GM12878 (cell line): ENCODE measurements around the gene PDIA3. TPM values are rescaled to one million over a fixed set of nuclear protein-coding genes. Genes with fewer than 3 reads are reported as not detected.
A peak's percentile ranks its signal among the peaks of the same experiment; 100 is the strongest.

ENCODE experiments used
- BACH1 ChIP-seq: fragments of 450-650 bp; IDR thresholded peaks from 2 replicates; pipeline ENCODE4 v1.6.1; 2017; ENCODE audit warnings: mild to moderate bottlenecking, borderline replicate concordance
- BMI1 ChIP-seq: fragments of 450-650 bp; IDR thresholded peaks from 2 replicates; pipeline ENCODE4 v1.6.1; 2016; ENCODE audit warnings: mild to moderate bottlenecking, moderate library complexity, borderline replicate concordance
- BRCA1 ChIP-seq: IDR thresholded peaks from 2 replicates; pipeline ENCODE4 v1.6.1; 2011; ENCODE audit warnings: low read depth, low read length, improper control_type of control experiment
- CBX5 ChIP-seq: sonication (generic); IDR thresholded peaks from 2 replicates; pipeline ENCODE4 v1.6.1; 2016; ENCODE audit warnings: low read depth, moderate library complexity, mild to moderate bottlenecking, inconsistent platforms
- CREM ChIP-seq: IDR thresholded peaks from 2 replicates; pipeline ENCODE4 v1.6.1; 2014; ENCODE audit warnings: antibody characterized with exemption, low read depth
- DPF2 ChIP-seq: fragments of 450-650 bp; IDR thresholded peaks from 2 replicates; pipeline ENCODE4 v1.6.1; 2017; ENCODE audit warnings: mild to moderate bottlenecking
- FOXM1 ChIP-seq: IDR thresholded peaks from 2 replicates; pipeline ENCODE4 v1.6.1; 2012; ENCODE audit warnings: low read depth, mild to moderate bottlenecking, inconsistent platforms, low read length, moderate library complexity
- GABPA ChIP-seq: IDR thresholded peaks from 2 replicates; pipeline ENCODE4 v1.6.1; 2014; ENCODE audit warnings: antibody characterized with exemption, low read depth, mild to moderate bottlenecking, inconsistent platforms
- MTA2 ChIP-seq: fragments of 450-650 bp; IDR thresholded peaks from 2 replicates; pipeline ENCODE4 v1.6.1; 2016; ENCODE audit warnings: low read depth, mild to moderate bottlenecking, moderate library complexity
- MXI1 ChIP-seq: fragments of 150-350 bp; IDR thresholded peaks from 2 replicates; pipeline ENCODE4 v1.6.1; 2011; ENCODE audit warnings: low read depth, mild to moderate bottlenecking, inconsistent platforms, low read length, improper control_type of control experiment
- NBN ChIP-seq: fragments of 450-650 bp; IDR thresholded peaks from 2 replicates; pipeline ENCODE4 v1.6.1; 2016
- PML ChIP-seq: IDR thresholded peaks from 2 replicates; pipeline ENCODE4 v1.6.1; 2012; ENCODE audit warnings: low read length, inconsistent platforms
- POU2F2 ChIP-seq: IDR thresholded peaks from 3 replicates; pipeline ENCODE4 v1.6.1; 2011; ENCODE audit warnings: low read depth, mild to moderate bottlenecking, low read length, borderline replicate concordance
- RAD51 ChIP-seq: fragments of 450-650 bp; IDR thresholded peaks from 2 replicates; pipeline ENCODE4 v1.6.1; 2016; ENCODE audit warnings: moderate library complexity, mild to moderate bottlenecking, inconsistent platforms
- RBBP5 ChIP-seq: fragments of 200-600 bp; sonication (generic); conservative IDR thresholded peaks from 2 replicates; pipeline ENCODE4 v1.6.1; 2016
- SREBF2 ChIP-seq: IDR thresholded peaks from 2 replicates; pipeline ENCODE4 v1.6.1; 2012; ENCODE audit warnings: mild to moderate bottlenecking, low read length
- STAT1 ChIP-seq: fragments of 450-650 bp; conservative IDR thresholded peaks from 2 replicates; pipeline ENCODE4 v1.6.1; 2014; ENCODE audit warnings: antibody characterized with exemption, mild to moderate bottlenecking
- YBX1 ChIP-seq: fragments of 450-650 bp; IDR thresholded peaks from 2 replicates; pipeline ENCODE4 v1.6.1; 2016; ENCODE audit warnings: antibody characterized with exemption
- YY1 ChIP-seq: IDR thresholded peaks from 2 replicates; pipeline ENCODE4 v1.6.1; 2011; ENCODE audit warnings: low read depth, mild to moderate bottlenecking, low read length
- ZNF207 ChIP-seq: fragments of 450-650 bp; IDR thresholded peaks from 2 replicates; pipeline ENCODE4 v1.6.1; 2014; ENCODE audit warnings: antibody characterized with exemption, mild to moderate bottlenecking, borderline replicate concordance
- ZNF217 ChIP-seq: fragments of 450-650 bp; IDR thresholded peaks from 2 replicates; pipeline ENCODE4 v1.6.1; 2017; ENCODE audit warnings: antibody characterized with exemption, mild to moderate bottlenecking
- ZNF622 ChIP-seq: fragments of 450-650 bp; IDR thresholded peaks from 2 replicates; pipeline ENCODE4 v1.6.1; 2017; ENCODE audit warnings: mild to moderate bottlenecking, inconsistent platforms
- polyA plus RNA-seq, 11 experiments: library from polyadenylated mRNA; depleted of rRNA in 4 of 11; unstranded in 6 of 11; stranded (reverse) in 5 of 11; fragments of >200 nt; fragmentation: Nextera tagmentation in 4 of 11; fragmentation: Illumina TruSeq in 1 of 11; extraction: Ambion mirVana in 4 of 11; extraction: Trizol in 1 of 11; gene quantifications; 1 replicate in 1 of 11; 2 replicates in 10 of 11; pipeline versions ENCODE4 v1.2.1 to v1.2.3, GENCODE V29; 2011 to 2016; ENCODE audit warnings: inconsistent platforms in 2 of 11, missing spikeins in 2 of 11, low read depth in 1 of 11
- total RNA-seq, 4 experiments: library from RNA; depleted of rRNA in 3 of 4; stranded (reverse); fragments of >200 nt in 3 of 4; fragmentation: Illumina TruSeq in 1 of 4; extraction: Trizol in 1 of 4; gene quantifications; 2 replicates each; pipeline versions ENCODE4 v1.2.1 to v1.2.3, GENCODE V29; 2013 to 2021
- TF ChIP-seq, protein P1 (sequence below): IDR thresholded peaks from 2 replicates; pipeline ENCODE4 v1.6.1; 2011; ENCODE audit warnings: borderline replicate concordance, low read depth, mild to moderate bottlenecking, moderate library complexity, mixed read lengths, low read length; ENCODE audit not compliant: insufficient read depth; ENCODE audit errors: extremely low read length
- TF ChIP-seq, protein P2 (sequence below): fragments of 450-650 bp; formaldehyde crosslinking; IDR thresholded peaks from 2 replicates; pipeline ENCODE4 v1.5.0; 2022; ENCODE audit warnings: mild to moderate bottlenecking, missing genetic modification characterization
- TF ChIP-seq, protein P3 (sequence below), 3 experiments: IDR thresholded peaks in 2 of 3; conservative IDR thresholded peaks in 1 of 3; 2 replicates each; pipeline ENCODE4 v1.5.1; 2011; ENCODE audit warnings: low read depth in 3 of 3, low read length in 3 of 3, mild to moderate bottlenecking in 3 of 3, control low read depth in 2 of 3, moderate library complexity in 2 of 3, inconsistent platforms in 1 of 3, mixed read lengths in 1 of 3; ENCODE audit not compliant: control insufficient read depth in 2 of 3, insufficient read depth in 1 of 3; ENCODE audit errors: extremely low read depth in 1 of 3
- TF ChIP-seq, protein P4 (sequence below): IDR thresholded peaks from 2 replicates; pipeline ENCODE4 v1.6.1; 2012; ENCODE audit warnings: low read length, inconsistent platforms

Gene PDIA3
- total and polyA plus RNA-seq, 10 of the 15 experiments (the other 5 are each of a cell fraction or from before 2014, with no cell fraction given): 18.2 to 716 (median 181) TPM

DNA sequence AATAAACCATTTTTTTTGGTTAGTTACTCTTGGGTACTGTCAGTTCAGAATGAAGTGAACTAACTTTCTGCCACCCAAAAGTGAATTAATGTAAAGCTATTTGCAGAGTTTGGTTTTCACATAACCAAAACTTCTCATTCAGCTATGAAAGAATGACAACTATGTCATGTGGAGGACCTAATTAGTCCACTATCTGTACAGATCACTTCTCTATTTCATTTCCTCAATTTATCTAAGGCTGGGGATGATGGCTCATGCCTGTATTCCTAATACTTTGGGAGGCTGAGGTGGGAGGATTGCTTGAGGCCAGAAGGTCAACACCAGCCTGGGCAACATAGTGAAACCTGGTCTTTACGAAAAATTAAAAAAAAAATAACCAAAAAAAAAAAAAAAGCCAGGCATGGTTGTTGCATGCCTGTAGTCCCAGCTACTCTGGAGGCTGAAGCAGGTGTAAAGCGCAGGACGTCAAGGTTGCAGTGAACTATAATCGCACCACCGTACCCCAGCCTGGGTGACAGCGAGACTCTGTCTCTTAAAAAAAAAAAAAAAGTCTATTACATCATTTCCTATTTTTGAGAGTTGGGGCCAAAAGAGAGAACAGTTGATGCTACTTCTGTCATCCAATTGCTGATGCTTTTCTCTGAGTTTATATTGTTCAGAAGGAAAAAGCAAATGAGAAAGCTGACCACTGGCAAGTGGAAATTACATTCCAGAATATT is 62.9 kb downstream of the PDIA3 start (continued):
- TF ChIP-seq, protein P1, sequence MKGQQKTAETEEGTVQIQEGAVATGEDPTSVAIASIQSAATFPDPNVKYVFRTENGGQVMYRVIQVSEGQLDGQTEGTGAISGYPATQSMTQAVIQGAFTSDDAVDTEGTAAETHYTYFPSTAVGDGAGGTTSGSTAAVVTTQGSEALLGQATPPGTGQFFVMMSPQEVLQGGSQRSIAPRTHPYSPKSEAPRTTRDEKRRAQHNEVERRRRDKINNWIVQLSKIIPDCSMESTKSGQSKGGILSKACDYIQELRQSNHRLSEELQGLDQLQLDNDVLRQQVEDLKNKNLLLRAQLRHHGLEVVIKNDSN: no peak
- no peak for TF ChIP-seq ZNF622
- TF ChIP-seq STAT1: no peak
- no peak; the same call in 1 of the 2 replicates for TF ChIP-seq MXI1
- TF ChIP-seq YY1: peak; percentile 21; the same call in 1 of the 2 replicates
- TF ChIP-seq NBN: peak; percentile 98
- TF ChIP-seq POU2F2: no peak
- TF ChIP-seq, protein P2, sequence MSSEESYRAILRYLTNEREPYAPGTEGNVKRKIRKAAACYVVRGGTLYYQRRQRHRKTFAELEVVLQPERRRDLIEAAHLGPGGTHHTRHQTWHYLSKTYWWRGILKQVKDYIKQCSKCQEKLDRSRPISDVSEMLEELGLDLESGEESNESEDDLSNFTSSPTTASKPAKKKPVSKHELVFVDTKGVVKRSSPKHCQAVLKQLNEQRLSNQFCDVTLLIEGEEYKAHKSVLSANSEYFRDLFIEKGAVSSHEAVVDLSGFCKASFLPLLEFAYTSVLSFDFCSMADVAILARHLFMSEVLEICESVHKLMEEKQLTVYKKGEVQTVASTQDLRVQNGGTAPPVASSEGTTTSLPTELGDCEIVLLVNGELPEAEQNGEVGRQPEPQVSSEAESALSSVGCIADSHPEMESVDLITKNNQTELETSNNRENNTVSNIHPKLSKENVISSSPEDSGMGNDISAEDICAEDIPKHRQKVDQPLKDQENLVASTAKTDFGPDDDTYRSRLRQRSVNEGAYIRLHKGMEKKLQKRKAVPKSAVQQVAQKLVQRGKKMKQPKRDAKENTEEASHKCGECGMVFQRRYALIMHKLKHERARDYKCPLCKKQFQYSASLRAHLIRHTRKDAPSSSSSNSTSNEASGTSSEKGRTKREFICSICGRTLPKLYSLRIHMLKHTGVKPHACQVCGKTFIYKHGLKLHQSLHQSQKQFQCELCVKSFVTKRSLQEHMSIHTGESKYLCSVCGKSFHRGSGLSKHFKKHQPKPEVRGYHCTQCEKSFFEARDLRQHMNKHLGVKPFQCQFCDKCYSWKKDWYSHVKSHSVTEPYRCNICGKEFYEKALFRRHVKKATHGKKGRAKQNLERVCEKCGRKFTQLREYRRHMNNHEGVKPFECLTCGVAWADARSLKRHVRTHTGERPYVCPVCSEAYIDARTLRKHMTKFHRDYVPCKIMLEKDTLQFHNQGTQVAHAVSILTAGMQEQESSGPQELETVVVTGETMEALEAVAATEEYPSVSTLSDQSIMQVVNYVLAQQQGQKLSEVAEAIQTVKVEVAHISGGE (CRISPR knock-in tag): no peak
- no peak for TF ChIP-seq YBX1
- TF ChIP-seq RAD51: peak; percentile 91
- peak; percentile 82 for TF ChIP-seq BMI1
- peak; percentile 100 for TF ChIP-seq MTA2
- TF ChIP-seq, protein P3, sequence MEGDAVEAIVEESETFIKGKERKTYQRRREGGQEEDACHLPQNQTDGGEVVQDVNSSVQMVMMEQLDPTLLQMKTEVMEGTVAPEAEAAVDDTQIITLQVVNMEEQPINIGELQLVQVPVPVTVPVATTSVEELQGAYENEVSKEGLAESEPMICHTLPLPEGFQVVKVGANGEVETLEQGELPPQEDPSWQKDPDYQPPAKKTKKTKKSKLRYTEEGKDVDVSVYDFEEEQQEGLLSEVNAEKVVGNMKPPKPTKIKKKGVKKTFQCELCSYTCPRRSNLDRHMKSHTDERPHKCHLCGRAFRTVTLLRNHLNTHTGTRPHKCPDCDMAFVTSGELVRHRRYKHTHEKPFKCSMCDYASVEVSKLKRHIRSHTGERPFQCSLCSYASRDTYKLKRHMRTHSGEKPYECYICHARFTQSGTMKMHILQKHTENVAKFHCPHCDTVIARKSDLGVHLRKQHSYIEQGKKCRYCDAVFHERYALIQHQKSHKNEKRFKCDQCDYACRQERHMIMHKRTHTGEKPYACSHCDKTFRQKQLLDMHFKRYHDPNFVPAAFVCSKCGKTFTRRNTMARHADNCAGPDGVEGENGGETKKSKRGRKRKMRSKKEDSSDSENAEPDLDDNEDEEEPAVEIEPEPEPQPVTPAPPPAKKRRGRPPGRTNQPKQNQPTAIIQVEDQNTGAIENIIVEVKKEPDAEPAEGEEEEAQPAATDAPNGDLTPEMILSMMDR (IDR thresholded peaks at IDR 0.05 in 2 of 3, conservative IDR thresholded peaks at IDR 0.05 in 1 of 3; ENCODE audit: control insufficient read depth in 2 of 3, extremely low read depth in 1 of 3, insufficient read depth in 1 of 3, low read depth in 3 of 3, low read length in 3 of 3): no peak
- TF ChIP-seq DPF2: peak; percentile 98
- no peak for TF ChIP-seq CBX5
- TF ChIP-seq ZNF217: no peak
- TF ChIP-seq, protein P4, sequence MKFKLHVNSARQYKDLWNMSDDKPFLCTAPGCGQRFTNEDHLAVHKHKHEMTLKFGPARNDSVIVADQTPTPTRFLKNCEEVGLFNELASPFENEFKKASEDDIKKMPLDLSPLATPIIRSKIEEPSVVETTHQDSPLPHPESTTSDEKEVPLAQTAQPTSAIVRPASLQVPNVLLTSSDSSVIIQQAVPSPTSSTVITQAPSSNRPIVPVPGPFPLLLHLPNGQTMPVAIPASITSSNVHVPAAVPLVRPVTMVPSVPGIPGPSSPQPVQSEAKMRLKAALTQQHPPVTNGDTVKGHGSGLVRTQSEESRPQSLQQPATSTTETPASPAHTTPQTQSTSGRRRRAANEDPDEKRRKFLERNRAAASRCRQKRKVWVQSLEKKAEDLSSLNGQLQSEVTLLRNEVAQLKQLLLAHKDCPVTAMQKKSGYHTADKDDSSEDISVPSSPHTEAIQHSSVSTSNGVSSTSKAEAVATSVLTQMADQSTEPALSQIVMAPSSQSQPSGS: peak; percentile 89
- TF ChIP-seq SREBF2: no peak
- TF ChIP-seq CREM: peak; percentile 48; the same call in 1 of the 2 replicates
- TF ChIP-seq FOXM1: peak; percentile 85
- TF ChIP-seq BACH1: peak; percentile 95; the same call in 1 of the 2 replicates
- TF ChIP-seq BRCA1: no peak
- no peak for TF ChIP-seq PML
- no peak for TF ChIP-seq RBBP5
- peak; percentile 85; the same call in 1 of the 2 replicates for TF ChIP-seq ZNF207
- TF ChIP-seq GABPA: 0 out of 2 replicates have a peak, but pooled peaks have one; percentile 7
